HCT116 (cell line): Measurements from ENCODE around the gene UBL4B.

ENCODE experiments used
- CTCF ChIP-seq, 3 experiments: fragments of 200-600 bp in 1 of 3; sonication (generic) in 1 of 3; IDR thresholded peaks in 2 of 3; conservative IDR thresholded peaks in 1 of 3; 2 replicates each; pipeline ENCODE4 v1.5.1; 2012 to 2017; ENCODE audit warnings: low read depth in 2 of 3, low read length in 2 of 3, antibody characterized with exemption in 1 of 3, borderline replicate concordance in 1 of 3, control low read depth in 1 of 3, mild to moderate bottlenecking in 1 of 3, mixed read lengths in 1 of 3, mixed run types in 1 of 3, moderate library complexity in 1 of 3; ENCODE audit not compliant: insufficient read depth in 1 of 3
- EZH2 ChIP-seq: fragments of 200-600 bp; sonication (generic); IDR thresholded peaks from 2 replicates; pipeline ENCODE4 v1.6.1; 2017; ENCODE audit warnings: antibody characterized with exemption, mixed run types
- EZH2phosphoT487 ChIP-seq: fragments of 200-600 bp; IDR thresholded peaks from 2 replicates; pipeline ENCODE4 v1.6.1; 2018; ENCODE audit warnings: antibody characterized with exemption, borderline replicate concordance
- JUND ChIP-seq: IDR thresholded peaks from 2 replicates; pipeline ENCODE4 v1.6.1; 2012
- POLR2A ChIP-seq: IDR thresholded peaks from 2 replicates; pipeline ENCODE4 v1.7.0; 2011; ENCODE audit warnings: borderline replicate concordance; ENCODE audit not compliant: insufficient read depth, insufficient read length; ENCODE audit errors: extremely low read depth
- SRF ChIP-seq: IDR thresholded peaks from 2 replicates; pipeline ENCODE4 v1.6.1; 2012; ENCODE audit warnings: low read depth
- YY1 ChIP-seq: IDR thresholded peaks from 2 replicates; pipeline ENCODE4 v1.6.1; 2011; ENCODE audit warnings: low read length, low read depth, moderate library complexity, mild to moderate bottlenecking; ENCODE audit not compliant: insufficient replicate concordance; ENCODE audit errors: extremely low read depth
- ZFX ChIP-seq: fragments of 450-650 bp; IDR thresholded peaks from 2 replicates; pipeline ENCODE4 v1.6.1; 2017
- TF ChIP-seq, protein P1 (sequence below): IDR thresholded peaks from 2 replicates; pipeline ENCODE4 v1.6.1; 2012; ENCODE audit warnings: low read depth
- TF ChIP-seq, protein P2 (sequence below): IDR thresholded peaks from 2 replicates; pipeline ENCODE4 v1.6.1; 2012

DNA sequence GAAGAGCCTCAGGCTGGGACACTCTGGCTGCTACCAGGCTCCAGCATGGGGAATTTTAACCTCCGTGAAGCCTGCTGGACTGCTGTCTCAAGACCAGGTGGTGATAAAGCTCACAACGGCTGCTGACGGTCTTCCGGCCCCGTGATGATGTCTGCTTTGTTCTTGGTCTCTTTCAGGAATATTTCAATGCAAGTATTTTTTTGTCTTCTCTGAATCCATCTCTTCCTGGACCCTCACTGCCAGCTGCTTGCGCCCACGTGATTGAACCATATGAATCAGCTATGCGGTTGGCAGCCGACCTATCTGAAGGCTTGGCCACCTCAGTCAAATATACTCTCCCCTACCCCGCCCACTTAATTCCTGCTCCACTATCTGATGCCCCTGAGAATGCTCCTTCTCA, 23.4 kb downstream of the UBL4B start:
- TF ChIP-seq ZFX: no peak
- TF ChIP-seq CTCF (IDR thresholded peaks at IDR 0.05 in 2 of 3, conservative IDR thresholded peaks at IDR 0.05 in 1 of 3; ENCODE audit: borderline replicate concordance in 1 of 3, insufficient read depth in 1 of 3, low read depth in 2 of 3, low read length in 2 of 3): no peak
- TF ChIP-seq EZH2: no peak
- TF ChIP-seq JUND: no peak
- no peak for TF ChIP-seq POLR2A
- TF ChIP-seq SRF: no peak
- TF ChIP-seq EZH2phosphoT487: no peak
- TF ChIP-seq, protein P1, sequence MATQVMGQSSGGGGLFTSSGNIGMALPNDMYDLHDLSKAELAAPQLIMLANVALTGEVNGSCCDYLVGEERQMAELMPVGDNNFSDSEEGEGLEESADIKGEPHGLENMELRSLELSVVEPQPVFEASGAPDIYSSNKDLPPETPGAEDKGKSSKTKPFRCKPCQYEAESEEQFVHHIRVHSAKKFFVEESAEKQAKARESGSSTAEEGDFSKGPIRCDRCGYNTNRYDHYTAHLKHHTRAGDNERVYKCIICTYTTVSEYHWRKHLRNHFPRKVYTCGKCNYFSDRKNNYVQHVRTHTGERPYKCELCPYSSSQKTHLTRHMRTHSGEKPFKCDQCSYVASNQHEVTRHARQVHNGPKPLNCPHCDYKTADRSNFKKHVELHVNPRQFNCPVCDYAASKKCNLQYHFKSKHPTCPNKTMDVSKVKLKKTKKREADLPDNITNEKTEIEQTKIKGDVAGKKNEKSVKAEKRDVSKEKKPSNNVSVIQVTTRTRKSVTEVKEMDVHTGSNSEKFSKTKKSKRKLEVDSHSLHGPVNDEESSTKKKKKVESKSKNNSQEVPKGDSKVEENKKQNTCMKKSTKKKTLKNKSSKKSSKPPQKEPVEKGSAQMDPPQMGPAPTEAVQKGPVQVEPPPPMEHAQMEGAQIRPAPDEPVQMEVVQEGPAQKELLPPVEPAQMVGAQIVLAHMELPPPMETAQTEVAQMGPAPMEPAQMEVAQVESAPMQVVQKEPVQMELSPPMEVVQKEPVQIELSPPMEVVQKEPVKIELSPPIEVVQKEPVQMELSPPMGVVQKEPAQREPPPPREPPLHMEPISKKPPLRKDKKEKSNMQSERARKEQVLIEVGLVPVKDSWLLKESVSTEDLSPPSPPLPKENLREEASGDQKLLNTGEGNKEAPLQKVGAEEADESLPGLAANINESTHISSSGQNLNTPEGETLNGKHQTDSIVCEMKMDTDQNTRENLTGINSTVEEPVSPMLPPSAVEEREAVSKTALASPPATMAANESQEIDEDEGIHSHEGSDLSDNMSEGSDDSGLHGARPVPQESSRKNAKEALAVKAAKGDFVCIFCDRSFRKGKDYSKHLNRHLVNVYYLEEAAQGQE: no peak
- TF ChIP-seq, protein P2, sequence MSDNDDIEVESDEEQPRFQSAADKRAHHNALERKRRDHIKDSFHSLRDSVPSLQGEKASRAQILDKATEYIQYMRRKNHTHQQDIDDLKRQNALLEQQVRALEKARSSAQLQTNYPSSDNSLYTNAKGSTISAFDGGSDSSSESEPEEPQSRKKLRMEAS: no peak
- TF ChIP-seq YY1: no peak
